Measurements from ENCODE around the gene CABP7.

CABP7 gene

DNA sequence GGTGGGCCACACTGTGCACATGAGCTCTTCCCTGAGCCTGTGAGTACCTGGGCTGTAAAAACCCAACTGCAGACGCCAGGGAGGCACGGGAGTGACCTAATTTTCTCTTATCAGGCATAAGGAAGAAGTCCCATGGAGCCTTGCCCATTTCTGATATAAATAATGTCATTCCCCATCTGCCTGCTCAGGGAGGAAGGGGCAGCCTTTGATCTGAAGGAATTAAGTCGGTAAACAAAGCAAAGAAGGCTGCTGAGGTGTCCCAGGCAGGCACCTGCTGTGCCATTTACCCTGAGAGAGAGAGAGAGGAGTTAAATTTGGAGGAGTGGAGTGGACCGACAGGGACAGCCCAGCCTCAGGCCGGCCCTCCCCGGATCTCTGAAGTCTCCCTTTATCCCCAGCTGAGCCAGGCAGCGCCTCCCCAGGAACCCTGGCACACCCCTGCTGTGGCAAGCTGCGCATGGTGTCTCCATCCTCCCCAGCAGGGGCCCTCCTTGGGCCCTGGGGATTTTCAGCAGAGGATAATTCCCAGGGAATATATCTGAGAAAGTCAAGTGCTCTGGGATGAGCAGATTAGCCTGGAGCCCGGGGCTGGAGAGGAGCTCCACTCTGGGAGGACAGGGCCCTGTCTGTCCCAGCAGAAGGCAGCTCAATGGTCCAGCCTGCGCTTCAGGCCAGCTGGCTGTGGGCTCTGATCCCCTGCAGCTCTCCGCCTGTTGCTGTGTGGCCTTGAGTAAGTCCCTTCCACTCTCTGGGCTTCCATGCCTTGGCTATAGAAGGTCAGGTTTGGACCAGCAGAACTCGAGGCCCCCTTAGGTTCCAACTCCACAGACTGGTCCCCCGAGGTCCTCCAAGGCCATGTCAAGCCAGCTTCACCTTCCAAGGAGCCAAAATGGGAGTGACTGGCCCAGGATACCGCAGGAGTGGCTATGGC is 17.5 kb upstream of the CABP7 start:
- DNase-seq (ENCODE audit: low spot score): no peak

DNA sequence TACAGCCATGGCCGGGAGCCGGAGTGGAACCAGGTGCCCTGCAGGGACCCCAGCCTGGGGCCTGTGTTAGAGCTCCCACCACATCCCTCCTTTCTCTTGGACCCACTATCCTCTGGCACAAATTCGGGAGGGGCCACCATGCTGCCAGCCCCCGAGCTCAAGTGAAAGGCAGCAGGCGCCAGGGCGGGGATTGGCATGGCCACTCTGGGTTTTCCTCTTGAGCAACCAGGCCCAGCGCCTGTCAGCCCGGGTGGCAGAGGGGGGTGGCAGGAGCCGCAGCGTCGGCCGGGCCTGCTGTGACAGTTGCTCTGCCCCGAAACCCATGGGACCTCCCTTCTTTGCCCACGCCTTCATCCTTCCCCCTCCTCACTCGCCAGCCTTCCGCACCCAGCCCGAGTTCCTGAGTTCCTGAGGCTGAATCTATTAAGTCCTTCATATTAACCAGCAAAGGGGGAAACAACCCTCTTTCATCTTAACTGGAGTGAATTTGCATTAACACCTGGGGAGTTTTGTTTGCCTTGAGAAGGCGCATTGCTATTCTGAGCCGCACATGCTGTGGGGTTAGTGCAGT is 16.8 kb upstream of the CABP7 start:
- no peak for DNase-seq (ENCODE audit: low spot score)

DNA sequence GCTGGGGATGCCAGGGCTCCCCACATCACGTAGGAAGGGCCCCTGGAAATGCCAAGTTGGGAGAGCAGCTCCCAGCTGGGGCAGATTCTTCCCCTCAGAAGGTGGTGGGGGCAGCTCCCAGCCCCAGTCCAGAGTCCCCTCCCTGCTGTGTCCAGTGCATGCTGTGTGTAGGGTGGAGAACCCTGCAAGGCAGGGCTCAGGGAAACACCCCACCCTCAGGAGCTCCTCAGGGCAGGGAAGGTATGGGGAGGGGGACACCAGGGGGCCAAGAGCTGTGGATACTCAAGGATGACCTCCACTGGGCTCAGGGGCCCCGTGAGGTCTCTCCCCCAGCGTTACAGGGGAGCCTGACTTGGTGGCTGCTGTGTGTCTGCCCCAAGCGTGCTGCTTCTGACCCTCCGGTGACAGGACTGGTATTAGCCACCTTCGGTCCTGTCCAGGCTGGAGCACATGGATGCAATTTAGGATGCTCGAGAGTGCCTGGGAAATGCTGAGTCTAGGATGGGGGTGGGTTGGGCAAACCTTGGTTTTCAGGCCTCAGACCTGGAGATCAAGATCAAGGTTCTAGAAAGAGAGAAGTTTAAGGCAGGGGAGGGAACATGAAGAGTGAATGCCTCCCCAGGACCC is 16.1 kb upstream of the CABP7 start:
- no peak for DNase-seq (ENCODE audit: low spot score)

DNA sequence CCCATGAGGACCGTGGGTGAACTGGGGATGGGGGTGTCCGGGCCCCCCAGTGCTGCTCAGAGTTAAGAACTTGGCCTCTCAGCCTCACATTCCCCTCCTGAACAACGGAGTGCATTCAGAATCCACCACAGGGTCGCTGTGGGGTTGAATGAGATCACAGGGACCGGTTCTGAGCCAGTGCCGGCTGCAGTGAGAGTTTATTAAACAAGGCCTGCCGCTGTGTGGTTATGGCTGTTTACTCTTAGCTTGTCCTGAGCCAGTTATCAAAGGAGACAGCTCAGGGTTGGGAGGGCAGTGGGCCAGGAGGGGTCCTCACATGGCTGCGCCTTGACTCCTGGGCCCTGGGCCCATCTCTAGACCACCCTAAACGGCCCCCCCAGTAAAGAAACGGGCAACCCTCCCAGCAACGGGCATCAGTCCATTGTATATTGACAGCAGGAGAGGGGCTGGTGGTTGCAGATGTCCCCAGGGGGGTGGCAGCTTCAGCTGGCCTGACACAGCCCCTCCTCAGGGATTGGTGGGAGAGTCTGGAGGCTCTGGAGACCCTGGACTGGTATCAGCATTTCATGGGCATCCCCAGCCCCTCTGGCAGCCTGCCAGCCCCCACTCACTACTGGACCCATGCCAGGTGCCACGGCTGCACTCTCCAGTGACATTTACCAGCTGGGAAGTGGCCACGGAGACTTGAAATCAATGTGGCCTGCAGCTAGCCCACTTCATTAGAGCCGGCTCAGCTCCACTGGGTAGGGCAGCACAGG is 15.1 kb upstream of the CABP7 start:
- no peak for DNase-seq (ENCODE audit: low spot score)

DNA sequence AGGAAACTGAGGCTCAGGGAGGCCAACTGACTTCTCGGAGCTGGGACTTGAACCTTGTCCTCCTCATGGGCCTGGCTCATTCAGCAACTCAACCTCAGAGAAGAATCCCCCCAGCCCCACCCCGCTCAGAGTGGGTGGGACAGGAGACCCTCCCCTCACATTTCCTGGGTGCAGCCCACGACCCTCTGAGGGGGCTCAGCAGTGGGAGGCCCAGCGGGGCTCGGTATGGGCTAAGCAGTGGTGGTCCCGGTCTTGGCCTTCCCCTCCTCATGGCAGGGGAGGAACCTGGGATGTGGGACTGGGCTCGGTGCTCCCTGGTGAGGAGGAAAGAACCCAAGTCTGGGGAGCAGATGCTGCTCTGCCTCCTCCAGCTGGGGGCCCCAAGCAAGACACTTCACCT is 14.2 kb upstream of the CABP7 start:
- DNase-seq (ENCODE audit: low spot score): no peak

DNA sequence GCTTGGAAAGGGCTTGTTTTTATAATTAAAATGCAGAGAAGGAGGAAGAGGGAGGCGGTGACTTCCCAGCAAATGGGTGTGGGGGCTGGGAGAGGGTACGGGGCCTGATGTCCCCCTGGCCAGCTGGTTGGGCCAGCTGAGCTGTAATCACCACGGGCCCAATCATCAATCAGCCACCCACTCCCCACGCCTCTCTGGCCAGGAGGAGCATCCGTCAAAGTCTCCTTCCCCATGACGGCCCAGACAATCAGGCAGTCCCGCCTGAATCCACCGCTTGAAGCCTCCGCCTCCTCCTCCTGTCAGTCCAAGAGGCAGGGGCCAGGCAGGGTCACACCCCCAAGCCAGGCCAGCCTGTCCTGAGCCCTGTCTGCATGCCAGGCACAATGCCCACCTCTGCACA is 13.3 kb upstream of the CABP7 start:
- no peak for DNase-seq (ENCODE audit: low spot score)

DNA sequence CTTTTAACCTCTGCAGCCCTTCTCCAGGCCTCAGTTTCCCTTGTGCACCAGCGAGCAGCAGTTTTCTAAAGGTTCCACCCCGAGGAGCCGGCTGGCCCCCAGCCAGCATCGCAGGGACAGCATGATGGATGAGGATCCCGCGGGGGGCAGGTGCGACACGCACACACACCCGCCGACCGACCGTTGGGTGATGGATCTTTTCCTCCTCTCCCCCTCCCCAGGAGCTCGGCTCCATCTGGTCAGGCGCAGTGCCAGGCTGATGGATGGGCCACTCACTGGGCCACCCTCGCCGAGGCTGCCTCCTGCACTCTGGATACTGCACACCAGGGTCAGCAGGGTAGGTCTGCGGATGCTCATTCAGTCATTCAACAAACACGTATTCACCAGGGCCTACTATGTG is 12.8 kb upstream of the CABP7 start:
- DNase-seq (ENCODE audit: low spot score): no peak

DNA sequence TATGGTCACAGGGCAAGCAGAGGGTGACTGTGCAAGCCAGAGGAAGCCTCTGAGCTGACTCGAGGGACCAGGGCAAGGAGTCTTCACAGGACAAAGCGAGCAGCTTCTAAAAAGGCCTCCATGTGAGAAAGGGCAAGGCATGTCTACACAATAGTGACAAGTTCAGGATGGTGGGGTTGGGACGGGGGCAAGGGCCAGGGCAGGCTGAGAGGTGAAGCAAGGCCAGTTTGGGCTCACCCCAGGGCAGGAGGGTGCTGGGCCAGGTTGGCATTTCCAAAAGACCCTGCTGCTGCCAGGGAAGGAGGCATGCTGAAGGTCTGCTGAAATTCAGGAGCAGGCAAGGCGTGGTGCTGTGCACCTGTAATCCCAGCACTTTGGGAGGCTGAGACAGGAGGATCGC is 12.3 kb upstream of the CABP7 start:
- no peak for DNase-seq (ENCODE audit: low spot score)

DNA sequence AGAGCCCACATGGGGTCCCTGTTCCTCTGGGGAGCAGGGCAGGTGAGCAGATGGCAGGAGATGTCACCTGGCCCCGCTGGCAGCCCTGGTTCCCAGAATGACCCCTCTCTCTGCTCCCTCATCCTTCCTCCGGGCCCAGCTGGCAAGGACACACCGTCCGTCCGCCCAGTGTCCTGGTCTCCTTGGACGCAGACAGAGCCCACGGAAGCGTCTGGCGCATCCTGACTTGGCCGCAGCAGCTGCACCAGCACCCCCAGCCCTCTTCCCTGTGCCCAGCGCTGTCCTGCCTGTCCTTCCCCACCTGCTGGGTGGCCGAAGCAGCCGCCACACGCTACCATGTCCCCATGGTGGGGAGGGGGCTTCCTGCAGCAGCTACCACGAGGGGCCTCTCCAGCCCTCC is 9.6 kb upstream of the CABP7 start:
- DNase-seq (ENCODE audit: low spot score): no peak

DNA sequence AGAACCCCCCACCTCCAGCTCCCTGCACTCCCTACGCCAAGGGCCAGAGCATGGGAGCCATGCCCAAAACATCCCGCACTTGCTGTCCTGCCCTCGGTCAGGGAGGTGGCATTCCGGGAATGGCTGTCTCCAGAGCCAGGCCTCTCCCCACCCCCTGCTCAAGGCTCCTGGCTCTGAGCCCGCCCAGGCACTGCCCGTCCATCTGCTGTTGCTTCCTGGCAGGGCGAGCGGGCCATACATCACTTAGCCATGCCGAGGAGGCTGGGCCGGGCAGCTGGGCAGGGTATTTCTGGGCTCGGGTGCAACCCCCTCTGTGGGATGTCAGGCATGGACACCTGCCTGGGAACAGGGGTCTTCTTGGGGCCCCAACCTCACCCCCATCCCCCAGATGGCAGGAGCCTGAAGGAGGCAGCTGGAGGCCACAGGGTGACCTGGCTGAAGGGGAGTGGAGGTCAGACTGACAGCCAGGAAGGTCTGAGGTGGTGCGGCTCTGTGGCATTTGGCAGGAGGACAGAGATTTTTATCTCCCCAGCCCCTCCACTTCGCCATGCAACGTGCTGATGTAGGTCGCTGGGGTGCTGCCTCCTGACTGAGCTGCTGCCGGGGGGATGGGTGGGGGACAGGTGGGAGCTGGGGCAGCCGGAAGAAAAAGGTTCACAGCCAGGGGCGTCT is 8.7 kb upstream of the CABP7 start:
- DNase-seq (ENCODE audit: low spot score): no peak

DNA sequence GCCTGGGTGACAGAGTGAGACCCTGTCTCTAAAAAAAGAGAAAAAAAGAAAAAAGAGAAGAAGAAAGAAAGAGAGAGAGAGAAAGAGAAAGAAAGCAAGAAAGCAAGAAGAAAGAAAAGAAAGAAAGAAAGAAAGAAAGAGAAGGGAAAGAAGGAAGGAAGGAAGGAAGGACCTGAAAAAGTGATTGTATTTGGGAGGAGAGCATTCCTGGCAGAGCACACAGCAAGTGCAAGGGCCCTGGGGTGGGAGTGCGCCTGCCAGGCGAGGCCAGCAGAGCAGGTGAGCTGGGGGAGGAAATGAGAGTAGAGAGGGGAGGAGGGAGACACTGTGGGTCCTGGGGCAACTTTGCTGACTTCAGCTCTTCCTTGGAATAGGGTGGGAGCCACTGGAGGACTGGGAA is 7.7 kb upstream of the CABP7 start:
- no peak for DNase-seq (ENCODE audit: low spot score)

DNA sequence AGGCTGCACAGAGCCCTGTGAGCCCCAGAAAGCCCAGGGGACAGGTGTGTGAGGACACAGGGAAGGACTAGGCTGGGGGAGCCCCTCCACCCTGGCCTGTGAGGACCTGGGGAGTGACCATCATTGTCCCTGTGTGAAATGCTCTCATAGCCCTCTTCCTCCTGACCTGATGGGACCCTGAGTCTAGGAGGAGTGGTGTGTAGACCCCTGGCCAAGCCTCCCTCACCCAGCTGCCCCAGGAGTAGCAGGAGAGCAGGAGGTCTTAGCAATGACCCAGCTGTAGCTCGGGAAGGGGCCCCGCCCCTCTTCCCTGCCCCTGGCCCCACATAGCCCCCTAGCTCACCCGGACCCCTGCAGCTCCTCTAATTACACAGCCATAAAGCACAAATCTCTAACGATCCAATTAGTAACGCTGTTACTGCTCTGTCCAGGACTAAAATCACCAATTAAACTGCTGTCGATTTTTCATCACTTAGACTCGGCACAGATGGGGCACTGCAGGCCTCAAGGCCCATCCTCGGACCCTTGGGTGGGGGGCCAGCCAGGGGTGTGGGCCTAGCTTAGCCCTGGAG is 6.6 kb upstream of the CABP7 start:
- DNase-seq (ENCODE audit: low spot score): no peak

DNA sequence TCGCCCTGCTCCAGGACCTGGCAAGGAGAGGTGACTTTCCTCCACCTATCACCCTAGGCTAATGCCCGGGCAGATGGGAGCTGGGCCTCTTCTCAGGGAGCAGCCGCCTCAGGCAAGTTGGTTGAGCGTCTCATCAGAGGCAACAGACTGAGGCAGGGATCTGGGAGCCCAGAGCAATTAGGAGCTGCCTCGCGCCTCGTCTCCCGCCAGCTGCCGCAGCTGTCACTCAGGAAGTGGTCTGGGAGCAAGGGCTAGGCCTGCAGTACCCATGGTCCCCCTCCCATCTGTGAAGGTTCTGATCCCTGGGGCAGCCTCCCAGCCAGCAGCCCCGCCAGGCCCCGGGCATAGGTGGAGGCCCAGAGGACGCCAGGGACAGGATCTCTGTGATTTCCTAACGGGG is 4.6 kb upstream of the CABP7 start:
- no peak for DNase-seq (ENCODE audit: low spot score)

DNA sequence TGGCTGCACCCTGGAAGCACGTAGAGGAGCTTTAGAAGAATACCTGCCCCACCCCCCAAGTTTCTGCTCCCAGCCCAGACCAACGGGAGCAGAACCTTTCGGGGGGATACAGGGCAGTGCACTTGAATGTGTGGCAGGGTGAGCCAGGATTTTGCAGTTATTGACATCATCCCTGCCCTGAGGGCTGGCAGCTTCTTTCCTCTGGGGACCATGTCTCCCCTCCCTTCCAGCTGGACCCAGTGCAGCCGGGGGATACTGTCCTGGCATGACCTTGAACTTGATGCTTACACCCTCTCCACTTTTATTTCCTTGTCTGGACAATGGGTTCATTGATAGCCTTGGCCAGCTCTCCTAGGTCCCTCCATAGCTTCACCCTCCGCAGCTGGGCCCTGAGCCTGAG is 4.1 kb upstream of the CABP7 start:
- no peak for DNase-seq (ENCODE audit: low spot score)

DNA sequence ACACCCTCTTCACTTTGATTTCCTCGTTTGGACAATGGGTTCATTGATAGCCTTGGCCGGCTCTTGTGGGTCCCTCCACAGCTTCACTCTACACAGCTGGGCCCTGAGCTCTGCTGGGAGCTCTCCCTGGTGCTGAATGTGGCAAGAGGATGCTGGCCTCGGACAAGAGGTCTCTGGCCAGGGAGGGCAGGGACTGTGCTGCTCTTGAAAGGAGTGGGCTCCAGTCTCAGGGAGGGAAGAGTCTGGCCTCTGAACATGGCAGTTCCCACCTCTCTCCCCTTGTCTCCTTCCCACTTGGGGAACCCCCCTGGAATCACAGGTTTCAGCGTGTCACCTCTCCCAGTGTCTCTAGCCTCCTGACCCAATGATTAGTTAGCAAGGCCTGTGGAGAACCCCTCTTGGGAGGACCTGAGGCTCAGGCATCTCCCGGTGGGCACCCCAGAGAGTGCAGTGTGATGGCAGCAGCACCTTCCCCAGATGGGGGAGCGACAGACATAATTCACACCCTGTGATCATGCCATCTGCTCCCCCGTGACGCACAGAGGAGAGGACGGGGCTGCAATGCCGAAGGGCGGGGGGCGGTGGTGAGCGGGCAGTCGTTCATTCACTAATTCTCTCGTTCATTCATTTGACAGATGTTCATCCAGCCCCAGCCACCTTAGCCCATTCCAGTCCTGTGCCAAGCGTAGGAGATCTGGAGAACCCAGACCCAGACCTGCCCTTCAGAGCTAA is 2.8 kb upstream of the CABP7 start:
- DNase-seq (ENCODE audit: low spot score): peak; percentile 89

DNA sequence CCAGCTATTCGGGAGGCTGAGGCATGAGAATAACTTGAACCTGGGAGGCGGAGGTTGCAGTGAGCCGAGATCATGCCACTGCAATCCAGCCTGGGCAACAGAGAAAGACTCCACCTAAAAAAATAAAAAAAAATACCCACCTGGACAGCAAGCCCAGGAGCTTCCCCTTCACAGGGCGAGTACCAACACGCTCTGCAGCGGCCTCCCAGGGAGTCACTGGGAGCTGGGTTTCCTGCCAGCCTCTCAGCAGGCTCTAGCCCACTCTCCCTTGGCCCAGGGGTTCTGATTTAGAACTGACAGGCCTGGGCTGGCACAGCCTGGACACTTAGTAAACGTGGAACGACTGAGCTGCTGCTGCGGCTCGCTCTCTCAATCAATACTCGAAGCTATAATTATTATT is 2.0 kb upstream of the CABP7 start:
- no peak for DNase-seq (ENCODE audit: low spot score)

DNA sequence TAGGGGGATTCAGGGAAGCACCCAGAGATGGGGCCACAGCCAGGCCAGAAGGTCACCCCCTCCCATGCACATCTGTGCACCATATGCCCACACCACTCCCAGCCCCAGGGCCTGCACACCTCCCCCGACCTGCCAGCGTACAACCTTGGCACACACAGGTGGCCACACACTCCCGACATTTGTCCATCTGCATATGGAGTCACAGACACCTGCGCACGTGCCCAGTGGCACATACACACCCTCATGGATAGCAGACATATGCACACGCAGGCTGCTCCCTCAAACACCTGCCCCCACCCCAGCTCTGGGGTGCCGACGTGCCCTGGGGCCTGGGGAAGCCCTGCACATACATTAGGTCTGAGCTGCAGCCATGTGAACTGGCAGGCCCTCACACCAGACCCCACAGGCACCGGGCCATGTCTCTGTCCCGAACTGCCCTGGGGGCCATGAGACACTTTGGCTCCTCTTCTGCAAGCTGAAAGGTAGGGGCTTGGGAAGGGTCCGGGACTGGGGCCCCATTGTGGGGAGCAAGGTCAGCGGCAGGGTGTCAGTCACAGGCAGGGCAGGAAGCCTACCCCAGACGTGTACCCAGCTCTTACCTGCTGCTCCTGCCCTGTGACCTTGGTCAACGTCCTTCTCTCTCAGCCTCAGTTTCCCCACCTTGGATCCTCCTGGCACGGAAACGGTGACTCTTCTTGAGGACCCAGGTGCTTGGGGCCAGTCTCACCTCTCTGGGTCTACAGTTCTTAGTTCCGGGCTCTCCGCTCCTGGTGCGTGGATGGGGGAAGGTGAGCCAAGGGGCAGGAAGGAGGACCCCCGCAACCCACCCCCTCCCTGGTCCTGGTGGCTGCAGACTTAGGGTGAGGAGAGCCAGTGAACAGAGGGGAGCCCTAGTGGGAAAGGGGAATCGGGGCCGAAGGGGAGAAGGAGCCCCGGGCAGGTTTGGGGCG is 579 bp upstream of the CABP7 start:
- DNase-seq (ENCODE audit: low spot score): no peak

DNA sequence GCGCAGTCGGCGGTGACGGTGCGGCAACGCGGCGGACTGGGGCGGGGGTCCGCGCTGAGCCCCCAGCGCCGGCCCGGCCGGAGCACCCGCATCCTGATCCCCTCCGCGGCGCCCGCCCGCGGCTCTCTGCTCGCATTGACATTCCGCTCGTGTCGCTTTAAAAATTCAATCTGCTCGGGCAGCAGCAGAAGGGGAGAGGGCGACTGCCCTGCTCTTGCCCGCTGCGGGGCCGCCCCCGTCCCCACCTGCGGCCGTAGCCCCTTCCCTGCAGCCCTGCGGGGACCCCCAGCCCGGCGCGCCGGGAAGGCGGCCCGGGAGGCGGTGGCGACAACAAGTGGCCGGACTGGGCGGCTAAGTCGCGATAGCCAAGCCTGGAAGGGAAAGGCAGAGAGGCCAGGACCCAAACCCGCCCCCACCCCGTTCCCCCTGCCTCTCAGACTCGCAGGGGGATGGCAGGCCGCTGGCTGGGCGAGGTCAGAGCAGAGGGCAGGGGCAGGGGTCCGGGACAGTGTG is 1.1 kb downstream of the CABP7 start:
- DNase-seq (ENCODE audit: low spot score): no peak

DNA sequence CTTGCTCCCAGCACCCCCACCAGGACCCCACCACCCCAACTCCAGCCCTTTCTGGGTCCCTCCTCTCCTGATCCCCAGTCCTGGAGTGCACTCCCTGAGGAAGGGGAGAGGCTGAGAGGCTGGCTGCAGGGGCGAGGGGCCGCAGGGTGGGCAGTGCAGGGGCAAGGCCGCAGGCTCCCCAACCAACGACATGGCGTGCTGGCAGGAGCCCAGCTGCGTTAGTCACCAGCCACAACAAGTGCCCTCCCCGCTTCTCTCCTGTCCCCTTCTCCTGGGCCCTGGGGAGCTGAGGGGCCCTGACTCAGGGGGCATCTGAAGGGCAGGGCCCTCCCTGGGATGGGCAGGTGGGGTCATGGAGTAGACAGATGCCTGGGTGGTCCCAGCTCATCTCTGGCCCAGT is 2.3 kb downstream of the CABP7 start:
- DNase-seq (ENCODE audit: low spot score): no peak

DNA sequence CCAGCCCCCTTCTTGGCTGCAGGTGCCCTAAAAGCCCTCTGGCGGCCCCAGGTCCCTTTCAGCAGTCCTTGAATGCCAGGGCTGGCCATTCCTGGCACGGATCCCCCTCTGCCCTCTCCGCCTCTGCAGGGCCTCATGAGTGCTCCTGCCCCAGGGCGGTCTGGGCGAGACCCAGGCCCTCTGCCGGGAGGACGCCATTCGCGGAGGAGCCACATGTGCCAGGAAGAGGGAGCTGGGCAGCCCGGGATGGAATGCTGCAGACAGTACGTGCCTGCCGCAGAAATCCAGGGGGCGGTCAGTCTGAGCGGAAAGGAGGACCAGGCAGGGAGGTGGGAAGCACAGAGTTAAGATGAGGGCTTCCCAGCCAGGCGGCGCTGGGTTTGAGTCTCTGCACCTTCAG is 2.8 kb downstream of the CABP7 start:
- DNase-seq (ENCODE audit: low spot score): no peak
